ENCODE measurements around the gene MAPK14. TPM values are rescaled to one million over a fixed set of nuclear protein-coding genes. Genes with fewer than 3 reads are reported as not detected.

The MAPK14 gene
- total and polyA plus RNA-seq, 9 of the 15 experiments (the other 6 are each of a cell fraction or from before 2014, with no cell fraction given), result 8.8 to 62.7 (median 35.5) TPM

DNA sequence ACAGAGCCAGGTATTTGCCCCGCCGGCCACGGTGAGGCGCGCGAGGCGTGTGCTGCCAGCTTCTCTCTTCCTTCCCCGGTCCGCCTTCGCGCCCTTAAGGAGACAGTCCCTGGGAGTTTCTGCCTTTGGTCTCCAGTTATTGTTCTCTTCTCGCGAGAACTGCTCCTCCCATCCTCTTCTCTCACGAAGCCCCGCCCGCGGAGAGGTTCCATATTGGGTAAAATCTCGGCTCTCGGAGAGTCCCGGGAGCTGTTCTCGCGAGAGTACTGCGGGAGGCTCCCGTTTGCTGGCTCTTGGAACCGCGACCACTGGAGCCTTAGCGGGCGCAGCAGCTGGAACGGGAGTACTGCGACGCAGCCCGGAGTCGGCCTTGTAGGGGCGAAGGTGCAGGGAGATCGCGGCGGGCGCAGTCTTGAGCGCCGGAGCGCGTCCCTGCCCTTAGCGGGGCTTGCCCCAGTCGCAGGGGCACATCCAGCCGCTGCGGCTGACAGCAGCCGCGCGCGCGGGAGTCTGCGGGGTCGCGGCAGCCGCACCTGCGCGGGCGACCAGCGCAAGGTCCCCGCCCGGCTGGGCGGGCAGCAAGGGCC, at the start of gene MAPK14 (continued):
- TF ChIP-seq, protein P1, sequence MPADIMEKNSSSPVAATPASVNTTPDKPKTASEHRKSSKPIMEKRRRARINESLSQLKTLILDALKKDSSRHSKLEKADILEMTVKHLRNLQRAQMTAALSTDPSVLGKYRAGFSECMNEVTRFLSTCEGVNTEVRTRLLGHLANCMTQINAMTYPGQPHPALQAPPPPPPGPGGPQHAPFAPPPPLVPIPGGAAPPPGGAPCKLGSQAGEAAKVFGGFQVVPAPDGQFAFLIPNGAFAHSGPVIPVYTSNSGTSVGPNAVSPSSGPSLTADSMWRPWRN (IDR thresholded peaks at IDR 0.05; ENCODE audit: low read depth), result no peak
- TF ChIP-seq KHSRP (IDR thresholded peaks at IDR 0.05), result no peak
- TF ChIP-seq TCF7L2 (IDR thresholded peaks at IDR 0.05; ENCODE audit: low read depth, low read length), result peak; percentile 71
- no peak for TF ChIP-seq KAT2B (IDR thresholded peaks at IDR 0.05; ENCODE audit: low read depth, low read length)
- TF ChIP-seq NONO (IDR thresholded peaks at IDR 0.05; ENCODE audit: low read depth in 2 of 2, low read length in 1 of 2), result peak; percentile 62 to 90; a peak in 2 of 4 replicates
- no peak for TF ChIP-seq EGR1 (conservative IDR thresholded peaks at IDR 0.05)
- no peak for TF ChIP-seq PKNOX1 (IDR thresholded peaks at IDR 0.05)
- peak; percentile 81; the same call in 1 of the 2 replicates for TF ChIP-seq ZBTB9 (CRISPR knock-in tag; IDR thresholded peaks at IDR 0.05)
- TF ChIP-seq, protein P2, sequence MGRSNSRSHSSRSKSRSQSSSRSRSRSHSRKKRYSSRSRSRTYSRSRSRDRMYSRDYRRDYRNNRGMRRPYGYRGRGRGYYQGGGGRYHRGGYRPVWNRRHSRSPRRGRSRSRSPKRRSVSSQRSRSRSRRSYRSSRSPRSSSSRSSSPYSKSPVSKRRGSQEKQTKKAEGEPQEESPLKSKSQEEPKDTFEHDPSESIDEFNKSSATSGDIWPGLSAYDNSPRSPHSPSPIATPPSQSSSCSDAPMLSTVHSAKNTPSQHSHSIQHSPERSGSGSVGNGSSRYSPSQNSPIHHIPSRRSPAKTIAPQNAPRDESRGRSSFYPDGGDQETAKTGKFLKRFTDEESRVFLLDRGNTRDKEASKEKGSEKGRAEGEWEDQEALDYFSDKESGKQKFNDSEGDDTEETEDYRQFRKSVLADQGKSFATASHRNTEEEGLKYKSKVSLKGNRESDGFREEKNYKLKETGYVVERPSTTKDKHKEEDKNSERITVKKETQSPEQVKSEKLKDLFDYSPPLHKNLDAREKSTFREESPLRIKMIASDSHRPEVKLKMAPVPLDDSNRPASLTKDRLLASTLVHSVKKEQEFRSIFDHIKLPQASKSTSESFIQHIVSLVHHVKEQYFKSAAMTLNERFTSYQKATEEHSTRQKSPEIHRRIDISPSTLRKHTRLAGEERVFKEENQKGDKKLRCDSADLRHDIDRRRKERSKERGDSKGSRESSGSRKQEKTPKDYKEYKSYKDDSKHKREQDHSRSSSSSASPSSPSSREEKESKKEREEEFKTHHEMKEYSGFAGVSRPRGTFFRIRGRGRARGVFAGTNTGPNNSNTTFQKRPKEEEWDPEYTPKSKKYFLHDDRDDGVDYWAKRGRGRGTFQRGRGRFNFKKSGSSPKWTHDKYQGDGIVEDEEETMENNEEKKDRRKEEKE (IDR thresholded peaks at IDR 0.05; ENCODE audit: borderline replicate concordance in 1 of 2, control insufficient read depth in 1 of 2, low read depth in 2 of 2, low read length in 1 of 2), result no peak
- peak; percentile 13; the same call in 1 of the 2 replicates for TF ChIP-seq JUN (IDR thresholded peaks at IDR 0.05; ENCODE audit: borderline replicate concordance, low read depth, low read length)
- no peak; the same call in 1 of the 2 replicates for TF ChIP-seq JUN (CRISPR knock-in tag; IDR thresholded peaks at IDR 0.05; ENCODE audit: borderline replicate concordance)
- TF ChIP-seq HDAC8 (tag; IDR thresholded peaks at IDR 0.05), result 0 out of 2 replicates have a peak, but pooled peaks have one; percentile 65
- TF ChIP-seq NR1H2 (CRISPR knock-in tag; IDR thresholded peaks at IDR 0.05), result 0 out of 2 replicates have a peak, but pooled peaks have one; percentile 52
- TF ChIP-seq SIN3A (IDR thresholded peaks at IDR 0.05; ENCODE audit: borderline replicate concordance in 2 of 2, control insufficient read depth in 1 of 2, low read depth in 2 of 2, low read length in 2 of 2), result peak in 1 of 2 experiments; percentile 83; a peak in 3 of 4 replicates
- TF ChIP-seq CHAMP1 (IDR thresholded peaks at IDR 0.05), result 0 out of 2 replicates have a peak, but pooled peaks have one; percentile 84
- peak; percentile 33; the same call in 1 of the 2 replicates for TF ChIP-seq ESRRA (IDR thresholded peaks at IDR 0.05; ENCODE audit: borderline replicate concordance, low read depth)
- peak; percentile 76 for TF ChIP-seq ZNF12 (CRISPR knock-in tag; IDR thresholded peaks at IDR 0.05)
